Activated CD8-positive, alpha-beta T cell treated with anti-CD3 and anti-CD28 coated beads, Interleukin-2, amount 10 ng/mL, durations not matched to agents 7 days and 5 days (primary cell): Measurements from ENCODE around the gene MYO1G. TPM values are rescaled to one million over a fixed set of nuclear protein-coding genes. Genes with fewer than 3 reads are reported as not detected.

Source experiments
- ATAC-seq: fragments of 150-1000 bp; cut with Tn5 transposase; one replicate; pipeline ENCODE4 v1.10.0; 2021; ENCODE audit warnings: moderate library complexity
- CTCF ChIA-PET: fragments of 350-600 bp; sonication (Branson Sonifier 250); formaldehyde crosslinking; loops from one replicate; lab custom pipeline; 2021; ENCODE audit warnings: antibody characterized with exemption; lab: Charles Lee
- POLR2A ChIA-PET: fragments of 350-600 bp; sonication (Branson Sonifier 250); formaldehyde crosslinking; loops from one replicate; lab custom pipeline; 2021; ENCODE audit warnings: antibody characterized with exemption; lab: Charles Lee
- DNase-seq: peaks from one replicate; pipeline ENCODE4 v3.0.0-alpha.2; 2020
- H3K27ac Mint-ChIP-seq: one replicate; pipeline ENCODE4 v1.8.0; 2021; ENCODE audit warnings: mild to moderate bottlenecking, mixed read lengths
- H3K27me3 Mint-ChIP-seq: one replicate; pipeline ENCODE4 v1.8.0; 2021; ENCODE audit warnings: low read depth, mixed read lengths
- H3K36me3 Mint-ChIP-seq: one replicate; pipeline ENCODE4 v1.8.0; 2021; ENCODE audit warnings: low read depth, mixed read lengths
- H3K4me1 Mint-ChIP-seq: one replicate; pipeline ENCODE4 v1.8.0; 2021; ENCODE audit warnings: low read depth, mixed read lengths
- H3K4me3 Mint-ChIP-seq: one replicate; pipeline ENCODE4 v1.8.0; 2021; ENCODE audit warnings: mild to moderate bottlenecking, mixed read lengths
- H3K9me3 Mint-ChIP-seq: one replicate; pipeline ENCODE4 v1.8.0; 2022; ENCODE audit warnings: mixed read lengths; ENCODE audit not compliant: insufficient read depth
- total RNA-seq, 2 experiments: library from RNA; stranded (reverse); gene quantifications; one replicate each; pipeline ENCODE4 v1.2.3, GENCODE V29; 2021

The MYO1G gene
- total RNA-seq, 2 experiments from 2014 or later: 435 to 453 TPM

GRCh38 chr7:44965441-44965903 is 13.3 kb downstream of the MYO1G start:
- H3K4me1 Mint-ChIP-seq: peaks cover 12% of the 10 kb centered on the region
- H3K27ac Mint-ChIP-seq: no peak overlapping the region
- no peaks in the 10 kb centered on the region for H3K9me3 Mint-ChIP-seq
- DNase-seq (no peak), ATAC-seq (no peak)
- H3K27me3 Mint-ChIP-seq: no peaks in the 10 kb centered on the region
- ChIA-PET CTCF (interaction anchor here (1.9 kb wide), 1 partner anchor 8 kb away, joined by 11 read pairs; no protein-coding TSS in a partner anchor), POLR2A (interaction anchor here (0.7 to 6.7 kb wide), 9 partner anchors 7 to 281 kb away, joined by 3 to 96 read pairs (median 4); partner anchors contain the start of genes H2AZ2, MYO1G and PURB)
- peaks cover 65% of the 10 kb centered on the region for H3K36me3 Mint-ChIP-seq
- no peak overlapping the region for H3K4me3 Mint-ChIP-seq

GRCh38 chr7:44964831-44965440 is 13.9 kb downstream of the MYO1G start:
- Mint-ChIP-seq H3K27me3 (no peaks in the 10 kb centered on the region), H3K9me3 (no peaks in the 10 kb centered on the region), H3K4me1 (peaks cover 17% of the 10 kb centered on the region), H3K27ac (peak overlapping the region; percentile 55), H3K4me3 (no peak overlapping the region), H3K36me3 (peaks cover 65% of the 10 kb centered on the region)
- CTCF ChIA-PET: interaction anchor here (1.9 kb wide), 1 partner anchor 9 kb away, joined by 11 read pairs; no protein-coding TSS in a partner anchor
- DNase-seq (peak; percentile 28), ATAC-seq (no peak)
- POLR2A ChIA-PET: interaction anchor here (0.7 to 6.7 kb wide), 9 partner anchors 8 to 281 kb away, joined by 3 to 96 read pairs (median 4); partner anchors contain the start of genes H2AZ2, MYO1G and PURB

GRCh38 chr7:44964384-44964830 is 14.4 kb downstream of the MYO1G start:
- POLR2A ChIA-PET: interaction anchor here (0.7 to 6.7 kb wide), 5 partner anchors 8 to 280 kb away, joined by 3 to 96 read pairs (median 4); no protein-coding TSS in a partner anchor
- H3K36me3 Mint-ChIP-seq: peaks cover 63% of the 10 kb centered on the region
- CTCF ChIA-PET: interaction anchor here (1.2 to 1.9 kb wide), 2 partner anchors 9 to 10 kb away, joined by 3 to 11 read pairs; no protein-coding TSS in a partner anchor
- no peak overlapping the region for H3K4me3 Mint-ChIP-seq
- peak overlapping the region; percentile 52 for H3K27ac Mint-ChIP-seq
- H3K27me3 Mint-ChIP-seq: no peaks in the 10 kb centered on the region
- no peaks in the 10 kb centered on the region for H3K9me3 Mint-ChIP-seq
- peaks cover 22% of the 10 kb centered on the region for H3K4me1 Mint-ChIP-seq
- DNase-seq (peak; percentile 48), ATAC-seq (no peak)

- POLR2A ChIA-PET: interaction anchor here (0.7 to 6.7 kb wide), 5 partner anchors 8 to 107 kb away, joined by 3 to 96 read pairs (median 8); no protein-coding TSS in a partner anchor
- Mint-ChIP-seq H3K9me3 (no peaks in the 10 kb centered on the region), H3K27me3 (no peaks in the 10 kb centered on the region), H3K27ac (peak overlapping the region; percentile 49), H3K36me3 (peaks cover 57% of the 10 kb centered on the region), H3K4me3 (no peak overlapping the region), H3K4me1 (peaks cover 27% of the 10 kb centered on the region)
- CTCF ChIA-PET: interaction anchor here (1.2 to 1.9 kb wide), 2 partner anchors 9 to 10 kb away, joined by 3 to 11 read pairs; no protein-coding TSS in a partner anchor
- ATAC-seq (no peak), DNase-seq (peak; percentile 25)
Measured at GRCh38 chr7:44963364-44964290, 15.2 kb downstream of the MYO1G start.

- H3K27me3 Mint-ChIP-seq: no peaks in the 10 kb centered on the region
- H3K9me3 Mint-ChIP-seq: no peaks in the 10 kb centered on the region
- ATAC-seq (no peak), DNase-seq (peak; percentile 32)
- H3K4me3 Mint-ChIP-seq: no peak overlapping the region
- peaks cover 47% of the 10 kb centered on the region for H3K36me3 Mint-ChIP-seq
- CTCF ChIA-PET: interaction anchor here (0.7 kb wide), 1 partner anchor 11 kb away, joined by 3 read pairs; no protein-coding TSS in a partner anchor
- POLR2A ChIA-PET: interaction anchor here (1.2 to 6.7 kb wide), 3 partner anchors 10 to 78 kb away, joined by 4 to 96 read pairs (median 8); partner anchors contain the start of gene PURB
- H3K4me1 Mint-ChIP-seq: peaks cover 24% of the 10 kb centered on the region
- H3K27ac Mint-ChIP-seq: no peak overlapping the region
Measured at GRCh38 chr7:44962483-44963251, 16.1 kb downstream of the MYO1G start.

GRCh38 chr7:44961844-44962482 is 16.9 kb downstream of the MYO1G start:
- ATAC-seq (peak; percentile 3), DNase-seq (peak; percentile 42)
- H3K4me1 Mint-ChIP-seq: peaks cover 24% of the 10 kb centered on the region
- H3K36me3 Mint-ChIP-seq: peaks cover 40% of the 10 kb centered on the region
- ChIA-PET CTCF (interaction anchor here (0.7 to 0.9 kb wide), 2 partner anchors 10 to 12 kb away, joined by 3 read pairs; no protein-coding TSS in a partner anchor), POLR2A (interaction anchor here (0.9 to 6.7 kb wide), 4 partner anchors 11 to 77 kb away, joined by 4 to 96 read pairs (median 6); partner anchors contain the start of gene PURB)
- no peak overlapping the region for H3K27ac Mint-ChIP-seq
- H3K9me3 Mint-ChIP-seq: no peaks in the 10 kb centered on the region
- H3K27me3 Mint-ChIP-seq: no peaks in the 10 kb centered on the region
- no peak overlapping the region for H3K4me3 Mint-ChIP-seq

GRCh38 chr7:44960011-44960580 is 18.7 kb downstream of the MYO1G start:
- DNase-seq (peak; percentile 22), ATAC-seq (peak; percentile 8)
- H3K4me3 Mint-ChIP-seq: no peak overlapping the region
- H3K9me3 Mint-ChIP-seq: no peaks in the 10 kb centered on the region
- H3K4me1 Mint-ChIP-seq: peaks cover 24% of the 10 kb centered on the region
- H3K36me3 Mint-ChIP-seq: peaks cover 26% of the 10 kb centered on the region
- H3K27ac Mint-ChIP-seq: peak overlapping the region; percentile 65
- H3K27me3 Mint-ChIP-seq: peaks cover under 1% of the 10 kb centered on the region
- POLR2A ChIA-PET: interaction anchor here (0.5 to 6.7 kb wide), 2 partner anchors 13 to 45 kb away, joined by 3 to 96 read pairs; no protein-coding TSS in a partner anchor
- CTCF ChIA-PET: interaction anchor here (1.0 kb wide), 1 partner anchor 13 kb away, joined by 3 read pairs; no protein-coding TSS in a partner anchor

- POLR2A ChIA-PET: interaction anchor here (6.7 kb wide), 1 partner anchor 13 kb away, joined by 96 read pairs; no protein-coding TSS in a partner anchor
Measured at GRCh38 chr7:44959433-44959951, 19.3 kb downstream of the MYO1G start.

GRCh38 chr7:44958645-44959344 is 20.0 kb downstream of the MYO1G start:
- ATAC-seq: no peak
- no peak for DNase-seq
- H3K27ac Mint-ChIP-seq: peak overlapping the region; percentile 24
- POLR2A ChIA-PET: interaction anchor here (6.7 kb wide), 1 partner anchor 14 kb away, joined by 96 read pairs; no protein-coding TSS in a partner anchor
- peaks cover 24% of the 10 kb centered on the region for H3K4me1 Mint-ChIP-seq
- CTCF ChIA-PET: no interaction called here
- peaks cover 9% of the 10 kb centered on the region for H3K27me3 Mint-ChIP-seq
- H3K36me3 Mint-ChIP-seq: peaks cover 16% of the 10 kb centered on the region
- no peaks in the 10 kb centered on the region for H3K9me3 Mint-ChIP-seq
- no peak overlapping the region for H3K4me3 Mint-ChIP-seq

More at GRCh38 chr7:44959433-44959951, 19.3 kb downstream of the MYO1G start:
- CTCF ChIA-PET: no interaction called here
- Mint-ChIP-seq H3K9me3 (no peaks in the 10 kb centered on the region), H3K36me3 (peaks cover 22% of the 10 kb centered on the region), H3K4me1 (peaks cover 24% of the 10 kb centered on the region), H3K27ac (peak overlapping the region; percentile 65), H3K27me3 (peaks cover 6% of the 10 kb centered on the region), H3K4me3 (no peak overlapping the region)
- DNase-seq: peak; percentile 64
- ATAC-seq: peak; percentile 56
